GM12872 (cell line): ENCODE results near the gene CACNA1D.

ENCODE experiments used
- TF ChIP-seq, protein P1 (sequence below): IDR thresholded peaks from 3 replicates; pipeline ENCODE4 v1.5.1; 2011; ENCODE audit warnings: low read depth, mild to moderate bottlenecking, low read length, moderate library complexity; ENCODE audit not compliant: insufficient read depth

The CACNA1D gene

DNA sequence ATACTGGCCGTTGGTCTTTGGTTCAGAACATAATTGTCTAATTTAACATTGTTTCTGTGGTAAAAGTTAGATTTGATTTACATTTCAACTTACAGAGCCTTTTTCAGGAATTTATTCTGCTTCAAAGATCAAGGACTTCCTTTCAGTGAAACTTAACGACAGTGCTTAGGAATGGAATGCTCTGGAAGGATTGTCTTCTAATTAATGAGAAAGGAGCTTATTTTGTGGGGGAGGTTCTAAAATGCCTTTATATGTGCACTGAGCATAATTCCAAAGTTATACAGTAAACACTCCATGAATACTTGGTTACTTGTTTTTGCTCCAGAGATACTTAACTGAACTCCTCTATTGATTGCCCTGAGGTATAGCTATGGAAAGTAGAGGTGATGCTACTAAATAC, 75.7 kb downstream of the CACNA1D start:
- TF ChIP-seq, protein P1, sequence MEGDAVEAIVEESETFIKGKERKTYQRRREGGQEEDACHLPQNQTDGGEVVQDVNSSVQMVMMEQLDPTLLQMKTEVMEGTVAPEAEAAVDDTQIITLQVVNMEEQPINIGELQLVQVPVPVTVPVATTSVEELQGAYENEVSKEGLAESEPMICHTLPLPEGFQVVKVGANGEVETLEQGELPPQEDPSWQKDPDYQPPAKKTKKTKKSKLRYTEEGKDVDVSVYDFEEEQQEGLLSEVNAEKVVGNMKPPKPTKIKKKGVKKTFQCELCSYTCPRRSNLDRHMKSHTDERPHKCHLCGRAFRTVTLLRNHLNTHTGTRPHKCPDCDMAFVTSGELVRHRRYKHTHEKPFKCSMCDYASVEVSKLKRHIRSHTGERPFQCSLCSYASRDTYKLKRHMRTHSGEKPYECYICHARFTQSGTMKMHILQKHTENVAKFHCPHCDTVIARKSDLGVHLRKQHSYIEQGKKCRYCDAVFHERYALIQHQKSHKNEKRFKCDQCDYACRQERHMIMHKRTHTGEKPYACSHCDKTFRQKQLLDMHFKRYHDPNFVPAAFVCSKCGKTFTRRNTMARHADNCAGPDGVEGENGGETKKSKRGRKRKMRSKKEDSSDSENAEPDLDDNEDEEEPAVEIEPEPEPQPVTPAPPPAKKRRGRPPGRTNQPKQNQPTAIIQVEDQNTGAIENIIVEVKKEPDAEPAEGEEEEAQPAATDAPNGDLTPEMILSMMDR: no peak

DNA sequence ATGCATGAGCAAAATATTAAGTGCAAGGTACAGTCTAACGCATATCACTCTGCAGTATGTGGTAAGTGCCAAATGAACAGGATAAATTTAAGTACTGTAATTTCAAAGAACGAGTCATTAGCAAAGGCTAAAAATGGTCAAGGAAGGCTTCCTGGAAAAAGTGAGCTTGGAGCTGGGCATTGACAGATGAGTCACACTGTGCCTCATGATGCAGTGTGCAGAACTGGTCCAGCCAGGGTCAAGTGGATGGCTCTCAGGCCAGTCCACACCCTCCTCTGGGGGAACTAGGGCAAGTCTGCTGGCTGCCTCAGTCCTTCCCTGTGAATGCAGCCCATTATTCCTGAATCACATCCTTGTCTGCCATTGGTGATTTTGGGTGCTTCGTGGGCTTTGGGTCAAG, 76.3 kb downstream of the CACNA1D start:
- TF ChIP-seq, protein P1: no peak

DNA sequence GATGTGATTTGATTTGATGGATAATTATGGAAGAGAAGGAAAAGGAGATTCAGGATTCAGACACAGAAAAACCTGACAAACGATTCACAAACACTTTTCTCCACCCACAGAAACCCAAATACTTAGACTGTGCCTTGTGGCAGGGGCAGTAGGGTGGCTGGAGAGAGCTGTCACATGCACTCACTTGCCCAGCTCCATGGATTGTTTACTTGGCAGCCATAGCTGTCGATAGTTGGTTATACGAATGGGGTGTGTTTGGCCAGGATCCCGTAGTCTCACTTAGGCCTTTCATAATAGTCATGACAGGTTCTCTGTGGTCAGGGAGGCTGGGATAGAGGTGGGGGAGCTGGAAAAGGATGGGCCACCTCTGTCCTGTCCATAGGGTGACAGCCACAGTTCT, 76.9 kb downstream of the CACNA1D start:
- TF ChIP-seq, protein P1: no peak

DNA sequence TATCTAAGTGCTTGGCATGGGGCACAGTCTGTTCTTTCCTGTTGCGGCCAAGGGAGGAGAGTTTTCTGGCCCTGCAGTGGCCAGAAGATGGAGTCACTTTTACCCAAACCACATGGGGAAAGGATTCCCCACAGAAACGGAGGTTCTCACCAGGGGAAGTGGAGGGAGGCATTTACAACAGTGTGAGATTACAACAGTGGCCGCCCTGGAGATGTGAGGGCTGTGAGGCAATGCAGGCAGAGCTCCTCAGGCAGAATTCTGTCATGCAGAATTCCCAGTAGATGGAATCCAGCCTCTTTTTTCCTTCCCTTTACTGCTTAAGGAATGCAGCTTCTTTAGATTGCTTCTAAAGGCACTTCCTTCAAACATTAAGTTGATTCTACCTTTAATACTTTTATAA, 83.1 kb downstream of the CACNA1D start:
- TF ChIP-seq, protein P1: no peak

DNA sequence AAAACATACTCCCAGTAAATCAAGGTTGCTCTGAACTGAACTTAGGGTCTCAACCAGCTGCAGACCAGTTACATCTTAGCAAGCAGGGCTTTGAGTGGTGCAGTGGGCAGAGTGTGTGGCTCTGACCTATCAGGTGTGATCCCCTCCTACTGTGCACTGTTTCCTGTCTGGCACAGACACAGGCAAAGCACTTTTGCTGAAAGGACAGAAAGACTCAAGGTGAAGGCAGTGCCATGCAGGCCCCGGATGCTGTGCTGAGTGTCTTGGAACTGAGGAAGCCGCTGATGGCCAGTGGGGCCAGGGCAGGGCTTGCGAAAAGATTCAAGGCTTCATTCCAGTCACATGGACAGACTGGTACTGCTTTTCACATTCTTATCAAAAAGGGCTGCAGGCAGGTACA, 85.2 kb downstream of the CACNA1D start:
- TF ChIP-seq, protein P1: no peak

DNA sequence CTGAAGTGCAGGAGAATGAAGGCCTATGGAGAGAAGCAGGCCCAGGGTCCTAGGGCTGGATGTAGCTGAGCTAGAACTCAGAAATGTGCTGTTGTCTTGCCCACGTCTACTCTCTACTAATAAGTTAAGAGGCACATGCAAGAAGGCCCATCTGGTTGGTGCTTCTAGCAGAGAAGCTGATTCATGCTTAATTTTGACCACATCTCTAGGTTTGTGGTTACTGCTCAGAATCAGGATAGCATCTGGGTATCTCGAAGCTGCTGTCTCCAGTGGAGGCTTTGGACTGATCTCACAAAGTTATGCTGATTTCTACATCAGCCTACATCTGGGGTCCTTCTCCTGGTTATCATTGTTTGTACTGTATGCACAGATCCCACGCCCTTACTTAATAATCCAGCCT, 87.3 kb downstream of the CACNA1D start:
- TF ChIP-seq, protein P1: no peak

DNA sequence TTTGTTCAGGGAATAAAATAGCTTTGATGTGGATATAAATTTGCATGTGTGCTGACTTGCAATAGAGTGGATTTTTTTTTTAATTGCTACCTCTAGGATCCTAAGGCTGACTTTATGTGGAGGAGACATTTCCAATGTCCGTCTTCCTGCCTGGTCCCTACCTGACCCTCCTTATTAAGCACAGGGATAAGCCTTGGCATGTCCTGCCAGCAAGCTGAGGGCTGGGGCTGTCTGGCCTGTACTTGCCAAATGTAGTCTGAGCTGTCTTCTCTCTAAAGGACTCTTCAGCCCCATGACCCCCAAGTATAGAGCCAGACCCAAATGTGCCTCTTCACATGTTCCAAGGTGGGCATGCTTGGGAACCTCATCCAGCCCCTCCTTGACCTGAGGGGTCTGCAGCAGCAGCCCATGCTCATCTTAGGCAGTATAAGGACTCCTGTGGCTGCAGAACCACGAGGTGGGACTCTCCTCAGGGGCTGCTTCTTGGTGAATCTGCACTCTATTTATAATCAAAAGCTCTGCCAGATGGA, 88.8 kb downstream of the CACNA1D start:
- TF ChIP-seq, protein P1: no peak
